Middle frontal gyrus (tissue), 1 donor: ENCODE data around the gene PLEKHN1.
"Not testable (repeated sequence)": the region's sequence is repeated elsewhere in the genome, so short reads cannot be mapped to it uniquely, and the experiment has no call there.

Source experiments
- DNase-seq: peaks from one replicate; pipeline ENCODE4 v3.0.0-alpha.2; 2015; ENCODE audit warnings: low spot score; ENCODE audit errors: extremely low spot score

PLEKHN1 gene

DNA sequence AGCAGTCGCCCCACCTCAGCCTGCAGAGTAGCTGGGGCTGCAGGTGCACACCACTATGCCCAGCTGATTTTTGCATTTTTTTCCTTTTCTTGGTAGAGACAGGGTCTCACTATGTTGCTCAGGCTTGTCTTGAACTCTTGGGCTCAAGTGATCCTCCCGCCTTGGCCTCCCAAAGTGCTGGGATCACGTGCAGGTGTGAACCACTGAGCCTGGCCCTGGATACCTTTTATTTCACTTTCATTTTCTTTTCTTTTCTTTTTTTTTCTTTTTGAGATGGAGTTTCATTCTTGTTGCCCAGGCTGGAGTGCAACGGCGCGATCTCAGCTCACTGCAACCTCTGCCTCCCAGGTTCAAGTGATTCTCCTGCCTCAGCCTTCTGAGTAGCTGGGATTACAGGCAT, 25.0 kb downstream of the PLEKHN1 start:
- not testable (repeated sequence) for DNase-seq

DNA sequence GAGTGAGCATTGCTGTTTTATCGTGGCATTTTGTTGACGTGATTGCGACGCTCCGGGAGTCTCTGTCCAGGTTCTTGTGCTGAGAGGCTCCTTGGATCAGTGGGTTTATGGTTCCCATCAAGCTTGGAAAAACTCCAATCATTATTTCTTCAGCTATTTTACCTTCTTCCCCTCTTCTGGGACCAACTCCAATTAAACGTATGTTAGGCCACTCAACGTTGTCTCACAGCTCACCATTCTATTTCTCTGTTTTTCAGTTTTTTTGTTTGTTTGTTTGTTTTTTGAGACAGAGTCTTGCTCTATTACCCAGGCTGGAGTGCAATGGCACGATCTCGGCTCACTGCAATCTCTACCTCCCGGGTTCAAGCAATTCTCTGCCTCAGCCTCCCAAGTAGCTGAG, 25.6 kb downstream of the PLEKHN1 start:
- no peak for DNase-seq

DNA sequence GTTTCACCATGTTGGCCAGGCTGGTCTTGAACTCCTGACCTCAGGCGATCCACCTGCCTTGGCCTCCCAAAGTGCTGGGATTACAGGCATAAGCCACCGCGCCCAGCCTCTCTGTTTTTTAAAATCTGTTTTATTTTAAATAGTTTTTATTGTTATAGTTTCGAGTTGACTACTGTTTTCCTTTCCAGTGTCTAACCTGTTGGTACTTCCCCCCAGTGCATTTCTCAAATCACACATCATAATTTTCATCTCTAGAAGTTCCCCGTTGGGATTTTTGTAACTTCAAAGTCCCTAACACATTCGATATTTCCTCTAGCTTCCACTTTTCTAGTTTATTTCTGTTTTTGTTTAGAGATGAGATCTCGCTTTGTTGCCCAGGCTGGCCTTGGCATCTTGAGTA, 26.1 kb downstream of the PLEKHN1 start:
- no peak for DNase-seq

DNA sequence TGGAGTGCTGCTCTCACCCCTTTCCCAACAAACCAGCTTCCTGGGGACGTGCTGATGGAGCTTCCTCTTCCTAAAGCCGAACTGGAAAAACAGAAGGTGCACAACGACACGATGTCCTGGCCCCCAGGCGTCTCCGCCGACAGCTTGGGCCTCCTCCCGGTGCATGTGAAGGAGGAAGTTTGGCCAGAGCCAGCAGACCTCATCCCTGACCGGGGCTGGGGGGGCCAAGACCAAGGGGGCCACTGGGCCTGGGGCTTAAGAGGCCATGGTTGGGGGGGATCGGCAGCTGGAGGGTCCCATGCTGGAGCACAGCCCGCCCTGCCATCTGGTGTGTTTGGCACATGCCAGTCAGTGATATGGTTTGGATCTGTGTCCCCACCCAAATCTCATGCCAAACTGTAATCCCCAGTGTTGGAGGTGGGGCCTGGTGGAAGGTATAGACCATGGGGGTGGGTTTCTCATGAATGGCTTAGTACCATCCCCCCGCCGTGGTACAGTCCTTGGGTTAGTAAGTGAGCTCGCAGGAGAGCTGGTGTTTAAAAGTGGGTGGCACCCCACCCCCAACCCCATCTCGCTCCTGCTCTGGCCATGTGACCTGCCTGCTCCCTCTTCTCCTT, 27.2 kb downstream of the PLEKHN1 start:
- DNase-seq = no peak

DNA sequence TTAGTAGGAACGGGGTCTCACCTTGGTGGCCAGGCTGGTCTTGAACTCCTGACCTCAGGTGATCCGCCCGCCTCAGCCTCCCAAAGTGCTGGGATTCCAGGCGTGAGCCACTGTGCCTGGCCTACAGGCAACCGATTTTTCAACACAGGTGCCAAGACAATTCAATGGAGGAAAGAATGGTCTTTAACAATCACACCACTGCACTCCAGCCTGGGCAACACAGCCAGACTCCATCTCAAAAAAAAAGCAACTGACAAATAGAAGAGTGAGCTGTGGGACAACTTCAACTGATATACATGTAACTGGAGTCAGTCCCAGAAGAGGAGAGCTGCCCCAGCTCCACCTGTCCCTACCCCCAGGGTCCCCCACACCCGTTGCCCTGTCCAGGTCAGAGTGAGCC, 28.3 kb downstream of the PLEKHN1 start:
- not testable (repeated sequence) for DNase-seq

DNA sequence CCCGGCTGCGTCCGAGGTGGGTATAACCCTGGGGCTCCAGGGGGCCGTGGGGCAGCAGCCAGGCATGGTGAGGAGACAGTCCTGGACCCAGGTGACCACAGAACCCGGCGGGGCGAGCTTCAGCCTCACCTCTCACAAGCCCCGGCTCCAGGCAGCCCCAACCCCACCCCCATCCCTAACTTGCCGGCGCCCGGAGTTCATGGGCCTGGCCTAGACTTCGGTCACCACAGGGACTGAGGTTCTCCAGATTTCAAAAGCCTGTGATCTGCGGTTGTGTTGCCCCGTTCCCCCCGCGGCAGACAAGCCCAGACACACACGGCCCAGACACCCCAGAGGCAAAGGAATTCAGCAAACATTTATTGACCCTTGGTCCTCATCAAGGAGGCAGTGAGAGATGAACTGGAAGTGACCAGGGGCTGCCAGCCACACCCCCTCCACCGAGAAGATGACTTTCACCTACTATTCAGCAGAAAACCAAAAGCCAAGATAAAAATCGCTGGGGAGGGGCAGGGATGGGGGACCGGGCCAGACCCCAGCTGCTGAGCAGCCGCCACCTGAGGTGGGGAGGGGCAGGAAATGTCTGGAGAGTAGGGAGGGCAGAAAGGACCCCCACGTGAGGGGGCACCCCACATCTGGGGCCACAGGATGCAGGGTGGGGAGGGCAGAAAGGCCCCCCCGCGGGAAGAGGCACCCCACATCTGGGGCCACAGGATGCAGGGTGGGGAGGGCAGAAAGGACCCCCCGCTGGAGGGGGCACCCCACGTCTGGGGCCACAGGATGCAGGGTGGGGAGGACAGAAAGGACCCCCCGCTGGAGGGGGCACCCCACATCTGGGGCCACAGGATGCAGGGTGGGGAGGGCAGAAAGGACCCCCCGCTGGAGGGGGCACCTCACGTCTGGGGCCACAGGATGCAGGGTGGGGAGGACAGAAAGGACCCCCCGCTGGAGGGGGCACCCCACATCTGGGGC, 29.7 kb downstream of the PLEKHN1 start:
- no peak for DNase-seq

DNA sequence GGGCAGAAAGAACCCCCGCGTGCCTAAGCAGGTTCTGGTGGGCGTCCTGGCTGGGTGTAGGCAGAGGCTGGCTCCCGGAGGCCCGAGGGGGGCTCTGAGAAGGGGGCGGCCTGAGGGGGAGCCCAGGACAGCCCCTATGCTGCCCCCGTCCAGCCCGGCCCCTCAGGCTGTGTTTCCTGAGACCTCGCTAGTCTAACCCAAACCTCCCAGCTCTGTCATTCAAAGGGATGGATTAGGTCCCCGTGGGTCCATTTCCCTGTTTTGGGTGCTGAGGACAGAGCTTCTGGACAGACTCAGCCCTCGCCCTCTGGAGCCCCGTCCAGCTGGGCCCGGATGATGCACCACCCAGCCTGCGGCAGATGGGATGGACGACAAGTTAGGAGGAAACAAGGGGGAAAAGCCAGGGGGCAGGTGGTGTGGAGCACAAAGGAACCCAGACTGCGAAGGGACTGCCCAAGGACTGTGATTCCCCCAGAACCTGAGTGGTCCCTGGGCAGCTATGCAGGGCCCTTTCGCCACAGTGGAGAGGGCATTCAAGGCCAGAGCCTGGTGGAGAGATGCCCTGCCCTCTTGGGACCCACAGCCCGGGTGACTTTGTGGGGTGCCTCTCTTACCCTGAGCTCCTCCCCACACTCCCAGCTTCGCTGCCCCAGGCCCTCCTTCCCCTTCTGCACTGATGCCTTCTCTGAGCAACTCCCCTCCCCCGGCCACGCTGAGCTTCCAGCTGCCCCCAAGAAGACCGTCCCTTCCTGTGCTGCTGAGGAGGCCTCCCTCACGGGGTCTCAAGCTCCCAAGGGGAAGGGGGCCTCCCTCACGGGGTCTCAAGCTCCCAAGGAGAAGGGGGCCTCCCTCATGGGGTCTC, 30.8 kb downstream of the PLEKHN1 start:
- DNase-seq = no peak

DNA sequence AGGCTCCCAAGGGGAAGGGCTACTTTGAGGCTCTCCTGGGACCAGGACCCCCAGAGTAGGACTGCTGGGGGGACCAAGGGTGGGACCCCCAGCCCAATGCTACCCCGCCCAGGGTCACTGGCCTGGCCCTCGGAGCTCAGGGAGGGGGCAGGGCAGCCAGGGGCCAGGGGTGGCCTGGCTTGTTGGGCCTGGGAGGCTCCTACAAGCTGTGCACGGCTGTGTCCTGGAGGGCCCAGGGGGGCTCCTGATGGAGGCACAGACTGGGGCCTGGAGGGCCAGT, 31.4 kb downstream of the PLEKHN1 start:
- DNase-seq = no peak

DNA sequence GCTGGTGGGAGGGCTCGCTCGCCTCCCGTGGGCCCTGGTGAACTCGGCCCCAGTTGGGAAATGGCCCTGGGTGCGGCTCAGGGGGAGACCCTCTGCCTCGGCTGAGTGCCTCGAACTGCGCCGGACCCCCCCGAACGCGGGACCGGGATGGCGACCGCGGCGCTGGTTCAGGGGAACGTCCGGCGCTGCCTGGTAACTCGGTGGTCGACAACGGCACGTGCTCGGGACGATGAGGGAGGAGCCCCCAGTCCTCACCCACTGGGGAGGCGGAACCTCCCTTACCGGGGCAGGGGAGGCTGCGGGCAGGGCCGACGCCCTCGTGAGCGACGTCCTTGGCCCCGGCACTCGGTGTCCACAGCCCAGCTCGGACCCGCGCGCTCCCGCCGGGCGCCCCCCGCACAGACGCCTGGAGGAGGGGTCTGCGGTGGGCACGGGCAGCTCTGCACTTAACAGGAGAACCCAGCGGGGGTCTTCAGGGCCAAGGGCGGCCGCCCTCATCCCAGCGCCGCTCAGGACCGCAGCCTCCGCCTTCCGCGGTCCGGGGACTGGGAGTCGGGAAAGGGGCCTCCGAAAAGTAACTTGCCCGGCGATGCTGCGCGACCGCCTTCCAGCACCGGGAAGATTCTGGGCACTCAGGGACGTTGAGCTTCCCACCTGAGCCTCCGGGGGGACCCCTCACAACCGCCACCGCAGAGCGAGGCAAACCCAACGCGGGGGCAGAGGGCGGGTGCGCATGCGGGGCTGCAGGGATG, 31.9 kb downstream of the PLEKHN1 start:
- DNase-seq = no peak

DNA sequence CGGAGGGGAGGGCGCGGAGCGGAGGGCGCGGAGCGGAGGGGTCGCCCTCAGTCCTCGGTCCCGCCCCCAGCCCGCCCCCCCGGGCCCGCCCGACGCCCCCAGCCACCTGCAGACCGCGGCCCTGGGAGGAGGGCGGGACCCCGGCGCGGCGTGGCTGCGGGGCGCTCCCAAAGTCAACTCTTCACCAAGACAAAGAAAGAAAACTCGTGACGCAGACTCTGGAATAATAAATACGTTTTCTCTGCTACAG, 32.4 kb downstream of the PLEKHN1 start:
- no peak for DNase-seq

DNA sequence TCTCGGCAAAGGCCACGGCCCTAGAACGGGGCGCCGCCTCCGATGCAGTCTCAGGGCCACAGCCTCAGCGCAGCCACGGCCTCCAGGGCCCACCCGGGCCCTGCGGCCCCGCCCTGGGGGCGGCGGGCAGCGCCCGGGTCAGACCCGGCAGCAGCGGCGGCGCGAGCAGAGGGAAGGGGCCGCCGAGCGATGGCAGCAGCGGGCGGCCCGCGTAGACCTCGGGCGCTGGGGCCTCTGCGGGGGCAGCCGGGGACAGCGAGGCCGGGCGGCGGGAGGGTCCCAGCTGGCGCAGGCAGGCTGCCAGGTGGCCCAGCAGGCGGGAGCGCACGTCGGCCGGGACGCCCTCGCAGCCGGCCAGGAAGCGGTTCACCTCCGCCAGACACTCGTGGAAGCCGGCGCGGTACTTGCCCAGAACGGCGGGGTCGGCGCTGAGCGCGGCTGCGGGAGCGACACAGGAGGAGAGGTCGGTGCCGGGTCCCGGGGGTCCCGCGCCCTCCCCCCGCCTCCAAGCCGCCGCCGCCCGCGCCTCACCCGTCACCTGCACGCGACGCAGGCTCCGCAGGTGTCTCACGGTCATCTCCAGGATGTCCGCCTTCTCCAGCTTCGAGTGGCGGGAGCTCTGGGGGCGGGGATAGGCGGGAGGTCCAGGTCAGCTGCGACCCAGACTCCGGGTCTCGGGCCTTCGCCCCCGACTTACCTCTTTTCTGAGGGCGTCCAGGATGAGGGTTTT, 32.9 kb downstream of the PLEKHN1 start:
- DNase-seq = no peak

DNA sequence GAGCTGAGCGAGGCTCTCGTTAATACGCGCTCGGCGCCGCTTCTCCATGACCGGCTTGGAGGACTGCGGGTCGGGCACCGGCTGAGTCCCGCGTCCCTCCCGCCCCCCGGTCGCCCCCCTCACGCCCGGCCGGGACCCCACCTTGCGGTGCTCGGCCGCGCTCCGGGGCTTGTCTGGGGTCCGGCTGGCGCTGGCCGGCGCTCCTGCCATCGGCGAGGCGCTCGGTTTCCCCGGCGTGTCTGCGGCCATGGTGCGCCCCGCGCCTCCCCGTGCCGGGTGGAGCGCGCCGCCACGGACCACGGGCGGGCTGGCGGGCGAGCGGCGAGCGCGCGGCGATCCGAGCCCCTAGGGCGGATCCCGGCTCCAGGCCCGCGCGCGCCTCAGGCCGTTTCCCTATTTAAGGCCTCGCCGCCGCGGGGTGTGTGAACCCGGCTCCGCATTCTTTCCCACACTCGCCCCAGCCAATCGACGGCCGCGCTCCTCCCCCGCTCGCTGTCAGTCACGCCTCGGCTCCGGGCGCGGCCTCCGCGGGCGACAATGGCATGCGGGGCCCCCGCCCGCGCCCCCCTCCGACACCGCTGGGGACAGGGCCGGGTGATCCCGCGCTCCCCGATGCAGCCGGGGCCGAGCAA, 33.6 kb downstream of the PLEKHN1 start, which contains the start of gene HES4:
HES4 (minus strand) TSS at position 373 of the 632 bp plus-strand sequence; CDS start at position 249, 124 bp downstream.
- peak; percentile 62 for DNase-seq

DNA sequence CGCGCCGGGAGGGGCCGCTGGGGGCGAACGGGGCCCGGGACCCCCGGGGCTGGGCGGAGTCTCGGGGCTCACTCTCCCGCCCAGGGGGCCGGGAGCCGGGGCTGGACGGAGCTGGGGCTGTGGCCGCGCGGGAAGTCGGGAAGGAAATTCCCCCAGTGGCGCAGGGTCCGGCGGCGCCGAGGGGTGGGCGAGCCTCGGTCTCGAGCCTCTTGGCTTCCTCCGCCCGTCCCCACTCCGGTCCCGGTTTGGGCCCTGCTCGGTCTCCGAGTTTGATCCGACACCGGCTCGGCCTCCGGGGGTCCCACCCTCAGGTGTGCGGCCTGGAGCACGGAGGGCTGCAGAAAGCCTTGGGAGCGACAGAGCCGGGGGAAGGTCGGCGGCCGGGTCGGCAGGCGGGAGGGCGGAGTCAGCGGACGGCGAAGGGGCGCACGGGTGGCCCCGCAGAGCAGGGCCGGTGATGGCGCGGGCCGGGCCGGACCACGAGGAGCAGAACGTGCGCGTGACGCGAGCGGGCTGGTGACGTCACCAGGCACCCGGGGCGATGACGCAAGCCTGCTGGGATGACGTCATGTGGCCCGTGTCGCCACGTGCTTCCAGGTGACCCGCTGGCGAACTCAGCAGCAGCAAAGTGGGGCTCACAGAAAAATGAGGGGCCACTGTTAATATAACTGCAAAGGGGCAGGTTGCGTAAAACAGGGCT, 34.2 kb downstream of the PLEKHN1 start:
- DNase-seq = no peak

DNA sequence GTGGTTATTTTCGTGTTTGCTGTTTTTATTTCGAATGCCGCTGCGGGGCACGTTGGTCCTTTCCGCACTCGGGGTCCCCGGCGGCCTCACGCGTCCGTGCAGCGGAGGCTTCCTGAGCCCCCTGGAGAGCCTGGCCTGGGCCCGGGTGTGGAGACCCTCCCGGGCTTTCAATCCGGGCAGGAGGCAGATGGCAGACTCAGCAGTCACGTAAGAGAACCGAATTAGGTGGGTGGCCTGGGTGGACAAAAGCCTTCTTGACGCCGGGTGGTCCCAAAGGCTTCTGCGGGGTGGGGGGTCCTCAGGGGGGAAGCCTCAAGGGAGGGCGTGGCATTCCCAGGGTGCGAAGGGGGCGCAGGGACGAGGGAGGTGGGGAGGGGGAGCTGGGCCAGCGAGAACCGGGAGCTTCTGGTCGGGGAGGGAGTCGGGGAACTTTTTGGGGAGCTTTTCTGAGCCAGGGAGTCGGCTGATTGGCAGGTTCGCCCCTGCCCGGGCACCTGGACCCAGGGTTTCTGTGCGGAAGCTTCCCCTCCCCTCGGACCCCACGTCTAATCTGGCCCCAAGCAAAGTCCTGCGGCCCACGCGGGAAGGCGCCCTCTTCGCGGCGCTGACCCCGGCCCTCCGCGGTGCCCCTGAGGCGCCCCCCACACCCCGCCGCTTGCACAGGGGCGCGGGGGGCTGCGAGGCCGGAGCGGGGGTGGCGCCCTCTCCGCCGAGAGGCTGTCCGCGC, 34.9 kb downstream of the PLEKHN1 start:
- no peak for DNase-seq

DNA sequence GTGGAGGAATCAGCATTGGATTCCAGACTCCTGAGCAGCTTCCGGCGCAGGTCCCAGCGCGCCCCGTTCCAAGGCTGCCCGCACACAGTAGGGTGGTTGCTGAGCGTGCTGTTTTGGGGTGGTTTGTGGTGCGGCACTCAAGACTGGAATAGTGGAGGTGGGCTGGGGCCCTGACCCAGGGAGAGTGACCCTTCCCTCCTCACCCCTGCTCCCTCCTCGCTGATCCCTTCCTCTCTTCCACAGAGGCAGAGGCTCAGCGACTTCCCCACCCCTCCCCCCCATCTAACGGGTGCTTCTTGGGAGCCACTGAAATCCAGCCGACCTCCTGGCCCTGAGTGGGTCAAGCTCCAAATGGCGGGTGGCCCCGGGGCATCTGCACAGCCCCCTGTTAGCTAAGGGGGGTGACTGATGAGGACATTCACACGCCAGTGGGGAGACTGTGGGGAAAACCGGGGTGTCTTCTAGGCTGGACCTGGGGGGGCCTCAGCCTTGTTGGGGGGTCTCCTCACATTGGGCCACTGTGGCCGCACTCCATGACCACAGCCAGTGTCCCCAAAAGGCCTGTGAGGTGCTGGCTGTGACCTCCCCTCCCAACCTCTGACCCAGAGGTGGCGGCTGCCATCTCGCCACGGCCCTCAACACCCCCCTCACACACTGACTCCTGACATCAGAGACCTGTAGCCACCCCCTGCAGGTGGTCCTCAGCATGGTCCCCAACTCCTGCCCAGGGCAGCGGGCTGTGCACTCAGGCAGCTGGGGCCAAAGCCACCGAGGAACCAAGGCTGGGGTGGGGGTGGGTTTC, 37.5 kb downstream of the PLEKHN1 start:
- no peak for DNase-seq

DNA sequence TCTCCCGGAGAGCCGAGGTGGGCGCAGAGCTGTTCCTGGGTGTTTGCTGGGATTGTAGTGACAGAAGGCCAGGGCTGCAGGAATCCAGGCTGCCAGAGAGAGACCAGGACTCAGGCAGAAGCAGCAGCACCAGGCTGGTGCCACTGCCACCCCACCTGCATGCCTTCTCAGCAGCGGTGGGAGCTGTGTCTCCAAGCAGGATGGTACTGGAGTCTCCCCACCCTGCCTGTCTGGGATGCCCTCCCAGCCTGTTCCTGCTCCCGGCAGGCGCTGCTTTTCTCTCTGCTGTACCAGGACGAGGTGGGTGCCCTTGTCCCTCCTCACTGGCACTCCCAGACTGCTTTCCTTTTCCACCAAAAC, 38.1 kb downstream of the PLEKHN1 start:
- DNase-seq = no peak

DNA sequence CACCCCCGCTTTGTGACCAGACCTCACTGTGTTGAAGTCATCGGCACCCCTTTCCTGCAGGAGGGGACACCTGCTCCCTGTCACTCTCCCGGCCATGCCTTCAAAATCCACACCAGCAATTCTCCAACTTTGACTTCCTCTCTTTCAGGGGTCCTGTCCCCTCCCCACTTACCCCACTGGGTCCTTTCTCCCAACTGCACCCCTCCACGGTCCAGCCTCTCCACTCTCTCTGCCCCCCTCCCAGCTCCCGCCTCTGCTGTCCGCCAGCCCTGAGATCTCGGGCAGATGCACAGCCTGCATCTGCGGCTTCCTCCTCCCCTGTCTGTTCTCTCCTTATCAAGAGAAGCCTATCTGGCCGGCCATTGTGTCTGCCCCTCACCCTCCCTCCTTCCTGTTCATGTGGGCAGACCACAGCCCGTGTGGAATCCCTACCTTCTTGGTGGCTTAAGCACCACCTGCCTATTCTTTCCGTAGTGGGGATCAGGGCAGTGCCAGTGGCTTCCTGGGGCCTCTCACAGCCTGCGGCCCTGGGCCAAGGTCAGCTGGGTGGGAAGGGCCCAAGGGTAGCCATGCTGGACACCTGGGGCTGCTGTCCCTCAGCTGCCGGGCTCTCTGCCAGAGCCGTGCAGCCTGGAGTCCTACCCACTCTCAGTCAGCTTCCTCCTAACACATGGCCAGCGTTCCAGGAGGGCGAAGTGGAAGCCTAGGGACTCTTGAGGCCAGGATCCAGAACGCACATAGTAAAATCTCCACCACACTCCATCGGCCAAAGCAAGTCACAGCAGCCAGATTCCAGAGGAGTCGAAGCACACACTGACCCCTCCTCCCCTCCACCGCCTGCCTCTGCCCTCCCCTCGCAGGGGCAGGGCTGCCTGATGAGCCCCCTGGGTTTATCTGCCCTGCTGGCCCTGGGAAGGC, 38.8 kb downstream of the PLEKHN1 start:
- no peak for DNase-seq
